ENCODE data around the gene GATAD2A. TPM values are rescaled to one million over a fixed set of nuclear protein-coding genes. Genes with fewer than 3 reads are reported as not detected.

Gene GATAD2A
- total and polyA plus RNA-seq, 9 of the 15 experiments (the other 6 are each of a cell fraction or from before 2014, with no cell fraction given), result 2.4 to 226 (median 44.2) TPM

DNA sequence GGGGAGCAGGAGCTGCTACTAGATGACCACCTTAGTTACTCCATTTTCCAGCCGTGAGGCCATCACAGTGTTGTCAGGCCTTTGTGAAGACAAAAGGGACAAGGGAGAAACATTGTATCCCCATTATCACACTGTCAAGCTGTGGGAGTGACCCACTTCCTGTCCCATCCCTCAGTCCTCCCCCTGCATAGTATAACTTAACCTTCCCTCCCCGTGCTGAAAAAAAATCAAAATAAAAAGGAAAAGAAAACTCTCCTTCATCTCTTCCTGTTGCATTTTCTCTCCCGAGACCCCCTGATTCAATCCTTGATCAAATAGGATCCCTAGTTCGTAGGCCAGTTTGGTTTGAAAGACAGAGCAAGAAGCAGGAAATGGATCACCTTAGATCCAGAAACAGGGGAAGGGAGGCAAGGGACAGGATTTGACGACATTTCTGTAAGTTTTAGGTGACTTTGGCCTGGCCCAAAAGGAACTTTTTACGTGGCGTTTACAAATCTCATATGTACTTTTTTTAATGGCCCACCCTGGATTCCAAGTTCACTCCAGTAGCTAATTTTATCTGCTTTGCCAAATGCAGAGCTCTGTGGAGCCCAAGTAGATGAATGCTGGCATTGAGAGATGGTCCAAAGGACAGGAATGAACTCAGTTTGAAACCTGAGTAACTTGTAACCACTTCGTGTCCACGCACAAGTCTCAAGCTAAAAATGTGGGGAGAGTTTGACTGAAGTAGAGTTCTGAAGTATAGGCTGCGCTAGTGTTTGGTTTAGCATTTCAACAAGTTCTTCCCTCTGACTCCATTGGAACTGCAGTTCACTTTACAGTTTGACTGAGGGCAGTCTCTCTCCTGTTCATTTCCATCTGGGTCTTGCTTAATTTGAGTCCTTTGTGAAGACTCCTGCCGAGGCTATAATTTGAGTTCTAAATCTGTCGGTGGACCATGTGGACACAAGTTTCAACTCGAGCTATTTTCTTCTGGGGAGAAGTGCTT lies 16.6 kb upstream of the GATAD2A start (continued):
- TF ChIP-seq, protein P1, sequence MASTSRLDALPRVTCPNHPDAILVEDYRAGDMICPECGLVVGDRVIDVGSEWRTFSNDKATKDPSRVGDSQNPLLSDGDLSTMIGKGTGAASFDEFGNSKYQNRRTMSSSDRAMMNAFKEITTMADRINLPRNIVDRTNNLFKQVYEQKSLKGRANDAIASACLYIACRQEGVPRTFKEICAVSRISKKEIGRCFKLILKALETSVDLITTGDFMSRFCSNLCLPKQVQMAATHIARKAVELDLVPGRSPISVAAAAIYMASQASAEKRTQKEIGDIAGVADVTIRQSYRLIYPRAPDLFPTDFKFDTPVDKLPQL (IDR thresholded peaks at IDR 0.05; ENCODE audit: extremely low read depth, insufficient read length), result no peak
- TF ChIP-seq KLF16 (IDR thresholded peaks at IDR 0.05) (peak; percentile 37; the same call in 1 of the 2 replicates), PHF20 (IDR thresholded peaks at IDR 0.05; ENCODE audit: partially characterized antibody) (peak; percentile 61), ZNF778 (CRISPR knock-in tag; IDR thresholded peaks at IDR 0.05) (no peak), PHF21A (IDR thresholded peaks at IDR 0.05; ENCODE audit: borderline replicate concordance, low read depth) (no peak), ELF1 (tag; IDR thresholded peaks at IDR 0.05) (peak; percentile 64; the same call in 1 of the 2 replicates), GABPB1 (CRISPR knock-in tag; IDR thresholded peaks at IDR 0.05) (peak; percentile 89), GTF2A2 (tag; IDR thresholded peaks at IDR 0.05) (no peak), ZNF140 (CRISPR knock-in tag; IDR thresholded peaks at IDR 0.05) (no peak), MEIS2 (IDR thresholded peaks at IDR 0.05; ENCODE audit: partially characterized antibody) (no peak), TAL1 (IDR thresholded peaks at IDR 0.05) (peak; percentile 22; the same call in 1 of the 2 replicates), KDM1A (IDR thresholded peaks at IDR 0.05) (0 out of 4 replicates have a peak, but pooled peaks of 1 of the 2 experiments have one; percentile 29), RNF2 (IDR thresholded peaks at IDR 0.05) (no peak), ZNF584 (CRISPR knock-in tag; IDR thresholded peaks at IDR 0.05; ENCODE audit: low read depth) (no peak), MCM7 (IDR thresholded peaks at IDR 0.05) (no peak), NCOA1 (IDR thresholded peaks at IDR 0.05; ENCODE audit: low read depth) (peak; percentile 91), CC2D1A (IDR thresholded peaks at IDR 0.05) (peak; percentile 25; the same call in 1 of the 2 replicates), MEF2A (IDR thresholded peaks at IDR 0.05; ENCODE audit: control insufficient read depth, low read depth, low read length) (no peak), XRCC5 (IDR thresholded peaks at IDR 0.05; ENCODE audit: low read depth, low read length) (no peak)
- TF ChIP-seq, protein P2, sequence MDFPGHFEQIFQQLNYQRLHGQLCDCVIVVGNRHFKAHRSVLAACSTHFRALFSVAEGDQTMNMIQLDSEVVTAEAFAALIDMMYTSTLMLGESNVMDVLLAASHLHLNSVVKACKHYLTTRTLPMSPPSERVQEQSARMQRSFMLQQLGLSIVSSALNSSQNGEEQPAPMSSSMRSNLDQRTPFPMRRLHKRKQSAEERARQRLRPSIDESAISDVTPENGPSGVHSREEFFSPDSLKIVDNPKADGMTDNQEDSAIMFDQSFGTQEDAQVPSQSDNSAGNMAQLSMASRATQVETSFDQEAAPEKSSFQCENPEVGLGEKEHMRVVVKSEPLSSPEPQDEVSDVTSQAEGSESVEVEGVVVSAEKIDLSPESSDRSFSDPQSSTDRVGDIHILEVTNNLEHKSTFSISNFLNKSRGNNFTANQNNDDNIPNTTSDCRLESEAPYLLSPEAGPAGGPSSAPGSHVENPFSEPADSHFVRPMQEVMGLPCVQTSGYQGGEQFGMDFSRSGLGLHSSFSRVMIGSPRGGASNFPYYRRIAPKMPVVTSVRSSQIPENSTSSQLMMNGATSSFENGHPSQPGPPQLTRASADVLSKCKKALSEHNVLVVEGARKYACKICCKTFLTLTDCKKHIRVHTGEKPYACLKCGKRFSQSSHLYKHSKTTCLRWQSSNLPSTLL (IDR thresholded peaks at IDR 0.05), result 0 out of 2 replicates have a peak, but pooled peaks have one; percentile 38
- TF ChIP-seq, protein P3, sequence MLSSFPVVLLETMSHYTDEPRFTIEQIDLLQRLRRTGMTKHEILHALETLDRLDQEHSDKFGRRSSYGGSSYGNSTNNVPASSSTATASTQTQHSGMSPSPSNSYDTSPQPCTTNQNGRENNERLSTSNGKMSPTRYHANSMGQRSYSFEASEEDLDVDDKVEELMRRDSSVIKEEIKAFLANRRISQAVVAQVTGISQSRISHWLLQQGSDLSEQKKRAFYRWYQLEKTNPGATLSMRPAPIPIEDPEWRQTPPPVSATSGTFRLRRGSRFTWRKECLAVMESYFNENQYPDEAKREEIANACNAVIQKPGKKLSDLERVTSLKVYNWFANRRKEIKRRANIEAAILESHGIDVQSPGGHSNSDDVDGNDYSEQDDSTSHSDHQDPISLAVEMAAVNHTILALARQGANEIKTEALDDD (IDR thresholded peaks at IDR 0.05), result peak; percentile 52; the same call in 1 of the 2 replicates
- TF ChIP-seq, protein P4, sequence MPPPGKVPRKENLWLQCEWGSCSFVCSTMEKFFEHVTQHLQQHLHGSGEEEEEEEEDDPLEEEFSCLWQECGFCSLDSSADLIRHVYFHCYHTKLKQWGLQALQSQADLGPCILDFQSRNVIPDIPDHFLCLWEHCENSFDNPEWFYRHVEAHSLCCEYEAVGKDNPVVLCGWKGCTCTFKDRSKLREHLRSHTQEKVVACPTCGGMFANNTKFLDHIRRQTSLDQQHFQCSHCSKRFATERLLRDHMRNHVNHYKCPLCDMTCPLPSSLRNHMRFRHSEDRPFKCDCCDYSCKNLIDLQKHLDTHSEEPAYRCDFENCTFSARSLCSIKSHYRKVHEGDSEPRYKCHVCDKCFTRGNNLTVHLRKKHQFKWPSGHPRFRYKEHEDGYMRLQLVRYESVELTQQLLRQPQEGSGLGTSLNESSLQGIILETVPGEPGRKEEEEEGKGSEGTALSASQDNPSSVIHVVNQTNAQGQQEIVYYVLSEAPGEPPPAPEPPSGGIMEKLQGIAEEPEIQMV (tag; conservative IDR thresholded peaks at IDR 0.05; ENCODE audit: low read depth), result no peak
- TF ChIP-seq, protein P5, sequence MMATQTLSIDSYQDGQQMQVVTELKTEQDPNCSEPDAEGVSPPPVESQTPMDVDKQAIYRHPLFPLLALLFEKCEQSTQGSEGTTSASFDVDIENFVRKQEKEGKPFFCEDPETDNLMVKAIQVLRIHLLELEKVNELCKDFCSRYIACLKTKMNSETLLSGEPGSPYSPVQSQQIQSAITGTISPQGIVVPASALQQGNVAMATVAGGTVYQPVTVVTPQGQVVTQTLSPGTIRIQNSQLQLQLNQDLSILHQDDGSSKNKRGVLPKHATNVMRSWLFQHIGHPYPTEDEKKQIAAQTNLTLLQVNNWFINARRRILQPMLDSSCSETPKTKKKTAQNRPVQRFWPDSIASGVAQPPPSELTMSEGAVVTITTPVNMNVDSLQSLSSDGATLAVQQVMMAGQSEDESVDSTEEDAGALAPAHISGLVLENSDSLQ (IDR thresholded peaks at IDR 0.05), result peak; percentile 41; the same call in 1 of the 2 replicates
